Hepatocyte (in vitro differentiated cells): ENCODE measurements around the gene SLMAP. TPM values are rescaled to one million over a fixed set of nuclear protein-coding genes. Genes with fewer than 3 reads are reported as not detected.
"Not testable (repeated sequence)": the region's sequence is repeated elsewhere in the genome, so short reads cannot be mapped to it uniquely, and the experiment has no call there.

Experiments
- DNase-seq: peaks from one replicate; pipeline ENCODE4 v3.0.0-alpha.2; 2016; ENCODE audit warnings: low spot score
- H2AFZ ChIP-seq: fragments of 200-600 bp; sonication (generic); 2 replicates; pipeline ENCODE4 v1.6.0; 2016; ENCODE audit warnings: antibody characterized with exemption, mild to moderate bottlenecking
- H3K27ac ChIP-seq: fragments of 200-600 bp; sonication (generic); 2 replicates; pipeline ENCODE4 v1.5.1; 2016; ENCODE audit warnings: mild to moderate bottlenecking
- H3K27me3 ChIP-seq: fragments of 200-600 bp; sonication (generic); 2 replicates; pipeline ENCODE4 v1.6.1; 2016
- H3K36me3 ChIP-seq: fragments of 200-600 bp; sonication (generic); replicated peaks from 2 replicates; pipeline ENCODE4 v1.5.1; 2016; ENCODE audit warnings: low read depth; ENCODE audit not compliant: insufficient read depth
- H3K4me1 ChIP-seq: fragments of 200-600 bp; sonication (generic); 2 replicates; pipeline ENCODE4 v1.5.1; 2016; ENCODE audit warnings: mild to moderate bottlenecking, moderate library complexity; ENCODE audit not compliant: insufficient read depth
- H3K4me2 ChIP-seq: fragments of 200-600 bp; sonication (generic); 2 replicates; pipeline ENCODE4 v1.6.0; 2016
- H3K4me3 ChIP-seq: fragments of 200-600 bp; sonication (generic); 2 replicates; pipeline ENCODE4 v1.5.1; 2016; ENCODE audit warnings: mild to moderate bottlenecking
- H3K79me2 ChIP-seq: fragments of 200-600 bp; sonication (generic); 2 replicates; pipeline ENCODE4 v1.6.0; 2017; ENCODE audit warnings: mild to moderate bottlenecking
- H3K9me2 ChIP-seq: fragments of 200-600 bp; sonication (generic); replicated peaks from 2 replicates; pipeline ENCODE4 v1.6.0; 2017; ENCODE audit warnings: mild to moderate bottlenecking; ENCODE audit not compliant: insufficient read depth
- H3K9me3 ChIP-seq: fragments of 200-600 bp; sonication (generic); 2 replicates; pipeline ENCODE4 v1.5.1; 2016; ENCODE audit warnings: low read depth, mild to moderate bottlenecking
- H4K20me1 ChIP-seq: fragments of 200-600 bp; sonication (generic); 2 replicates; pipeline ENCODE4 v1.6.0; 2016; ENCODE audit warnings: mild to moderate bottlenecking; ENCODE audit not compliant: insufficient read depth, poor library complexity, severe bottlenecking
- CTCF ChIP-seq: fragments of 200-600 bp; sonication (generic); IDR thresholded peaks from 2 replicates; pipeline ENCODE4 v1.5.1; 2016; ENCODE audit warnings: antibody characterized with exemption, mild to moderate bottlenecking; ENCODE audit not compliant: poor library complexity
- EZH2 ChIP-seq: fragments of 200-600 bp; sonication (generic); IDR thresholded peaks from 2 replicates; pipeline ENCODE4 v1.6.1; 2016; ENCODE audit warnings: antibody characterized with exemption, mild to moderate bottlenecking, borderline replicate concordance
- EZH2phosphoT487 ChIP-seq: fragments of 200-600 bp; sonication (generic); IDR thresholded peaks from one replicate; pipeline ENCODE4 v1.6.1; 2018; ENCODE audit warnings: antibody characterized with exemption, mild to moderate bottlenecking, low read depth, moderate library complexity; ENCODE audit not compliant: unreplicated experiment, severe bottlenecking
- WGBS: methylation state at CpG from one replicate; pipeline ENCODE4 v1.1.6; 2016; ENCODE audit warnings: low lambda C conversion rate; ENCODE audit errors: missing lambda C conversion rate; 5-methylcytosine and 5-hydroxymethylcytosine counted together
- polyA plus RNA-seq: library from polyadenylated mRNA; unstranded; fragments of >200 nt; fragmentation: Nextera tagmentation; extraction: Ambion mirVana; gene quantifications from 2 replicates; pipeline ENCODE4 v1.2.1, GENCODE V29; 2016
- total RNA-seq: library from RNA; depleted of rRNA; stranded (reverse); fragments of >200 nt; gene quantifications from 2 replicates; pipeline ENCODE4 v1.2.3, GENCODE V29; 2014

SLMAP gene
- total and polyA plus RNA-seq, 2 experiments from 2014 or later = 22.8 to 46.0 TPM

GRCh38 chr3:57805266-57805665 lies 49.2 kb downstream of the SLMAP start:
- Histone ChIP-seq H3K79me2 (peaks cover 92% of the 10 kb centered on the region), H3K4me2 (no peak overlapping the region), H3K9me3 (no peaks in the 10 kb centered on the region), H3K36me3 (no peaks in the 10 kb centered on the region), H3K4me1 (peaks cover 10% of the 10 kb centered on the region), H3K9me2 (no peaks in the 10 kb centered on the region), H4K20me1 (peaks cover 6% of the 10 kb centered on the region), H3K4me3 (no peak overlapping the region), H3K27ac (no peak overlapping the region), H3K27me3 (no peaks in the 10 kb centered on the region), H2AFZ (no peak overlapping the region)
- TF ChIP-seq EZH2 (no peak), CTCF (no peak), EZH2phosphoT487 (no peak)
- DNase-seq = no peak
- WGBS = 86% methylated on average over 1 of the region's 1 CpG

GRCh38 chr3:57805674-57806073 lies 49.6 kb downstream of the SLMAP start:
- DNase-seq = peak; percentile 28
- Histone ChIP-seq H3K9me2 (no peaks in the 10 kb centered on the region), H3K4me3 (no peak overlapping the region), H3K79me2 (peaks cover 92% of the 10 kb centered on the region), H2AFZ (no peak overlapping the region), H3K36me3 (no peaks in the 10 kb centered on the region), H3K27me3 (no peaks in the 10 kb centered on the region), H3K4me2 (no peak overlapping the region), H4K20me1 (peaks cover 10% of the 10 kb centered on the region), H3K27ac (no peak overlapping the region), H3K4me1 (peaks cover 10% of the 10 kb centered on the region), H3K9me3 (no peaks in the 10 kb centered on the region)
- no peak for TF ChIP-seq CTCF
- TF ChIP-seq EZH2 = no peak
- TF ChIP-seq EZH2phosphoT487 = no peak
- WGBS = 95% methylated on average over 1 of the region's 1 CpG

GRCh38 chr3:57806195-57806594 lies 50.1 kb downstream of the SLMAP start:
- H3K27ac ChIP-seq, DNase-seq, H3K4me2 ChIP-seq, H3K4me3 ChIP-seq, H3K9me2 ChIP-seq, H3K9me3 ChIP-seq, H3K36me3 ChIP-seq, H2AFZ ChIP-seq, H3K27me3 ChIP-seq: not testable (repeated sequence)
- Histone ChIP-seq H3K79me2 (peaks cover 89% of the 10 kb centered on the region), H3K4me1 (peaks cover 10% of the 10 kb centered on the region), H4K20me1 (peaks cover 10% of the 10 kb centered on the region)
- WGBS = 90% methylated on average over 5 of the region's 5 CpGs

- H3K27ac ChIP-seq = no peak overlapping the region
- H3K4me3 ChIP-seq = no peak overlapping the region
- H3K79me2 ChIP-seq = peaks cover 95% of the 10 kb centered on the region
- H2AFZ ChIP-seq = no peak overlapping the region
- no peak for TF ChIP-seq EZH2
- no peak for TF ChIP-seq EZH2phosphoT487
- TF ChIP-seq CTCF = no peak
- no peaks in the 10 kb centered on the region for H3K27me3 ChIP-seq
- H4K20me1 ChIP-seq = peaks cover 10% of the 10 kb centered on the region
- H3K4me1 ChIP-seq = no peaks in the 10 kb centered on the region
- H3K9me2 ChIP-seq = no peaks in the 10 kb centered on the region
- no peak overlapping the region for H3K4me2 ChIP-seq
- DNase-seq = no peak
- no peaks in the 10 kb centered on the region for H3K9me3 ChIP-seq
- WGBS = 85% methylated on average over 8 of the region's 8 CpGs
- H3K36me3 ChIP-seq = no peaks in the 10 kb centered on the region
These were observed 53.0 kb downstream of the SLMAP start for GRCh38 chr3:57808961-57809608.
